Raji (cell line): ENCODE results near the gene TMEM132D.

Experiments used
- POLR2A ChIP-seq: IDR thresholded peaks from 2 replicates; pipeline ENCODE4 v1.6.1; 2011; ENCODE audit warnings: low read depth, low read length, control low read depth; ENCODE audit not compliant: insufficient read depth

The TMEM132D gene

DNA sequence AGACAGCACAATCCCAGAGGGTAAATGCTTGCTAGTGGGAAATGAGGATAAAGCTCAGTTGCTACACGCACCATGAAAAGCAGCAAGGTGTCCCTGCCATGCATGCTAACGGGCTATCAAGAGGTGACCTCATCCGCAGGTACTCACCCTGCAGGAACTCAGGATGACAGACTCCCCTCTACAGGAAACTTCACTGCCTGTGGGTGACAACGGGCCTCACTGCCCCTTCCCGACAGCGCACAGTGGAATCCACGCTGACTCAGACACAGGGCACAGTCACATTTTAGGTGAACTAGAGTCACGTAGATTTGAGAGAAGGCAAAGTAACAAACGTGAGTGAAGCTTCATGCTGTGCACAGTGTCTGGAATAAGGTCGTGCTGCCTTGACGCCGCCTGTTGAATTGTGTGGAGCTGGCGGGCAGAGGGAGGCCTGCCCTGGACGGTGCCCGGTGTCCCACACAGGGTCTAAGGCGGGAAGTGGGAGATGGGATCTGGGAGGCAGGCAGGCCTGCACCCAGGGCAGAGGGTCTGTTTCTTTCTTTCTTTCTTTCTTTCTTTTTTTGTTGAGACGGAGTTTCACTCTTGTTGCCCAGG lies 331.8 kb downstream of the TMEM132D start:
- TF ChIP-seq POLR2A, result no peak

DNA sequence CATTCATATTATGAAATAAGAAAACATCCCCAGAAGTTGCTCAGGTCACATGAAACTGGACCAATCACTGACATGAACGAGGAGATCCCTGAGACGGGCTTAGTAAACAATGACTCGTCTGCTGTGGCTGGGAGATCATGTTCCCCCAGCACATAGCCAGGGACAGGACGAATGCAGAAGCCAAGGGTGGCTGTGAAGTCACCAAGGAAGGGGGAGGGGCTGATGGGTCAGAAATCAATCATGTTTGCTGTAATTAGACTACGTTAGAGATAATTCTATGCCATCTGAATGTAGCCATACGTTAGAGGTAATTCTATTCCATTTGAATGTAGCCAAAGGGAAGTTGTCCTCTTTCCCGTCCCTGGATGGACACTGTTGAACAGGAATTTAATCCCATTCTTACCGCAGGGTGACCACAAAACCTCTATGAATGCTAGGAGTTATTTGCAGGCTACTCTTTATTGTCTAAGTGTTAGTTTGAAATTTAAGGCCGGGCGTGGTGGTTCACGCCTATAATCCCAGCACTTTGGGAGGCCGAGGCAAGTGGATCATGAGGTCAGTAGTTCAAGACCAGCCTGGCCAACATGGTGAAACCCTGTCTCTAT lies 332.9 kb downstream of the TMEM132D start:
- TF ChIP-seq POLR2A, result no peak

DNA sequence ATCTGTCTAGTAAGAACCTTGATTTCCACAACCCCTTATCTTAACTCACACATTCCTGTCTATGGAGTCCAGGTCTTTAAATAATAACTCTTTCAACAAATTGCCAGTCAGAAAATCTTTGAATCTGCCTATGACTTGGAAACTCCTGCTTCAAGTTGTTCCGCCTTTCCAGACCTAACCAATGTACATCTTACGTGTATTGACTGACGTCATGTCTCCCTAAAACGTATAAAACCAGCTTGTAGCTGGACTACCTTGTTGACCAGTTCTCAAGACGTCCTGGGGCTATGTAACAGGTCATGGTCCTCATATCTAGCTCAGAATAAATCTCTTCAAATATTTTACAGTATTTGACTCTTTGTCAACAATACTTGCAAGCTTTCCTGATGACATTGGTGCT lies 337.0 kb downstream of the TMEM132D start:
- TF ChIP-seq POLR2A, result no peak

DNA sequence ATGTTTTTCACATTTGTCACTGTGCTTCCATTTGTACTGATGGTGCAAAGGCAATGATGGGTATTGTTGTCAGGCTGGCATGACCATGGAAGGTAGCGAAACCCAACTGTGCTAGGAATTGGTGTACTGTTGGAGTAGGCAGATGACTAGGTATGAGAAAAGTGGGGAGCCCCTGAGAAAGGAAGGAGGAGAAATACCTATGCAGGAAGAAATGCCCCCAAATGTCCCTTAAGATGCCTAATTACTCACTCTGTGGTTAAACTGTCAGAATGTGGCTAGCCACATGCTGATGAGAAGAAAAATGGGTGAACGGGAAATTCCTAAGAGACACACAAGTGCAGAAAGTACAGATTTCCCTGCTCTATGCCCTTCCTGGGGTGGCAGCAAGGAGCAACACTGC lies 339.1 kb downstream of the TMEM132D start:
- TF ChIP-seq POLR2A, result no peak

DNA sequence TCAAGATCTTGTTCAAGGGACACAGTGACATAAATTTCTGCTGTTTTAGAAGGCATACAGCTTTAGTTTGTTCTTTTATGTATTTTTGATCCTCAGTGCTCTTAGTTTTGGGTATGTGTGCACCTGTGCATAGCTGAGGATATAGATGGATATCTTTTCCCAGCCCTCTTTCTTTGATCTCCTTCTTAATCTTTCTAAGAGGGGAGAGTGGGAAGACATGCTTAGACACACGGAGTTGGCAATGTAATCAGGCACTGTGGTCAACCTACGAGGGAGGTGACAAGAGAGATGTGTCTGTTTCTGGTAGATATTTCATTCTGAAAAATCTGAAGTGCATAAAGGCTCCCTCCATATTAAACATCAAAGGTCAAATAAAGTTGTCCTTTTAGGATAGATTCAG lies 340.6 kb downstream of the TMEM132D start:
- no peak for TF ChIP-seq POLR2A

DNA sequence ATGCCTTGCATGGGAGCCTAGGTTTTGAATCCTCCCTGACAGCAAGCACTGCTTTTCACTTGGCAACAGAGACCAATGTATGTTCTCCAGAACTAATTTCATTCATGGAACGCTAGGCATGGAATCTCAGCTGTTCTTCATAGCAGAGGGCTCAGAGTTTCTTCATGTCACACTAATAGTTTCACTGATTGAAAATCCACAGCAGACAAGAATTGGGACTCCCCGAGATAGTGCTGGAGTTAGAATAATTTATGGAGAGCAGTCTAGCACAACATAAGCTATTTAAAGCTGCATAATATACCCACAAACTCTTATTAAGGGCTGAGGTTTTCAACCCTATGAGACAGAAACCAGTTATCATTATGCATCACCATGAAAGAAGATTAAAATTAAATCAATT lies 342.5 kb downstream of the TMEM132D start:
- TF ChIP-seq POLR2A, result no peak

DNA sequence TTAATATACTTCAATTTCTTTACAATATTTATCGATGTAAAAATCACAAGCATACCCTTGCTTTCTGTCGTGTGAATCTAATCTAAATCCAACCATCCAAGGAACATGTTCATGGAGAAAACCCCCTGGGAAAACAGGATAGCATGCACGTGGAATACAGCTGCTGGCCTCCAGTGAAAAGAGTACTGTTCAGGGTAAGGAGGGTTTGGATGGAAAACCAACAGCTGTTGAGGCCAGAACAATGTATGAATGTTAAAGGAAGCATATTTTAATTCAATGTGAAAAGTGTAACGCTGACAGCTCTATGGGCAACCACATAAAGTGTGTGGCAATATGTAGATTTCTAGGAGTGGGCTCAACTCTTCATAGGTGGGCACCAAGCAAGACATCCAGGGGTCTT lies 344.0 kb downstream of the TMEM132D start:
- no peak for TF ChIP-seq POLR2A

DNA sequence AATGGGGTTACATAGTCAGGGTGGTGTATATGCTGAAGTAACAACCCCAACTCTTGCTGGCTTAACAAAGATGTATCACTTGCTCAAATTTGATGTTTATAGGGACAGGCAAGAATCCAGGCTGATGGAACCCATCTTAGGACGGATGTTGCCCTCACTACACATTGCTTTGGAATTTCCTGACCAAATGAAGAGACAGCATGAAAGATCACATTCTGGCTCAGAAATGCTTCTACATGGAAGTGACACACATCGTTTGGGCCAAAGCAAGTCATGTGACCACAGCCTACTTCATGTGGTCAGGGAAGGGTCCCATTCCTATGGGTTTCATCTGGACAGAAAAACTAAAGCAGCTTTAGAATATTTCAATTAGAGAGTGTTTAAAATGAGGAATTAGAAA lies 345.8 kb downstream of the TMEM132D start:
- TF ChIP-seq POLR2A, result no peak

DNA sequence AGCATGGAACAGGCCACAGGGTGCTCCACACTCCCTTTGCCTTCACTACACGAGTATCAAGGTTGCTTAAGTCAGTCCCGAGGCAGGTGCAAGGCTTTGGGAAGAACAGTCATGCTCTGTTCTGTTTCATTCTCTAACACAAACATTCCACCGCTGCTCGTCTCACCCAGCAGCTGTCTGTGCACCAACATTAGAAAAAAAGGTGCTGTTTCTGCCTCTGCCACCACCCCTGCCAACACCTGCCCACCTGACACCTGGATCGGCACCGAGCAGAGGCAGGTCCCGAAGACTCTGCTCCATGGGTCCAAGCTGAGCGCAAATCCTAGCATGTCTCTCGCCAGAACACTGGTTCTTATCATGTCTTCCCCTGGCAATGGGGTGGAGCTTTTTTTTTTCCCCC lies 347.7 kb downstream of the TMEM132D start:
- no peak for TF ChIP-seq POLR2A

DNA sequence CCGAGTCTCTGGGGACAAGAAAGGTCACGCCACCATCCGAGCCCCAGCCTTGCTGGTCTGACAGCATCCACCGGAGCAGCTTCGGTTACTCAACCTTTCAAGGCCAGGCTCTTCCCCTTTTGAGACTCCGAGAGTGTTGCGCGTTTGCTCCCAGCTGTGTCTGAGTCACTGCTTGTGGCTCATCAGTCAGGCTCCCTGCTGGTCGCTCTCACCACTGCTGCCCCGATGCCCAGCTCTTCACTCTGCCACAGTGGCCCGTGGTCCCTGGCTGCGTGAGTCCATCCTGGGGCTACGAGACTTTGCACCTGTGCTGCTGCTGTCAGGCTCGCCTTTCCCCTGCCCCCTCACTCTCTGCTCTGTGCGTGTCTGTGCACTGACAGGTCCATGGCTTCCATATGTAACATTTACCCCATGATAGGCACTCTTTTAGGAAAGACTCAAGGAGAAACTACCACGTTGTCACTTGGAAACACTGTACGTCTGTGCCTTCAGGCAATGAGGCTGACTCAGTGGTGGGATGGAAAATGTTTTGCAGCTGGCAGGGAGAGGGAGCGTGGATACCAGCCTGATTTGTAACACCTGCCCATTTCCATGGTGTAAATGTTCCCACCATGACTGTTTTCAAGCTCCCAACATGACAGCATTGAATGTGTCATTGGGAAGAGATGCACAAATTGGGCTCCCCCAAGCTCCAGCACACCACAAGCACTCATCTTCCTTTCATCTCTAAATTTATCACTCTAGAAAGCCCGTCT lies 350.7 kb downstream of the TMEM132D start:
- no peak for TF ChIP-seq POLR2A

DNA sequence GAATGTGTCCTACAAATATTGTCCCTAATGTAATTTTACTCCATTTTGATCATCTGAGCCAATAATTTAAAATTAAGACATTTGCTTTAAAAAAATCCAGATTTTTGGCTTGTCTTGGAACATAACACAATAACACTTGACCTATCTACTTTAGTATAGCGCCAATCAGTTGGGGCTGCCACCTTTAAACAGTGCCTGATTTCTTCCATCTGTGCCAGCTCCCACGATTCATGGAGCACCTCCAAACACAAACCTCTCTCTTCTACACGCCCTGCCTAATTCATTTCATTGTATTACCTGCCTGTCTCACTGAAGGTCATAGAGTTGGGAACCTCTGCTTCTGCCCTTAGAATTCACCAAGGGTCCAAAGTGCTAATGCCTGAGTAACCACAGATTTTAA lies 352.4 kb downstream of the TMEM132D start:
- TF ChIP-seq POLR2A, result no peak

DNA sequence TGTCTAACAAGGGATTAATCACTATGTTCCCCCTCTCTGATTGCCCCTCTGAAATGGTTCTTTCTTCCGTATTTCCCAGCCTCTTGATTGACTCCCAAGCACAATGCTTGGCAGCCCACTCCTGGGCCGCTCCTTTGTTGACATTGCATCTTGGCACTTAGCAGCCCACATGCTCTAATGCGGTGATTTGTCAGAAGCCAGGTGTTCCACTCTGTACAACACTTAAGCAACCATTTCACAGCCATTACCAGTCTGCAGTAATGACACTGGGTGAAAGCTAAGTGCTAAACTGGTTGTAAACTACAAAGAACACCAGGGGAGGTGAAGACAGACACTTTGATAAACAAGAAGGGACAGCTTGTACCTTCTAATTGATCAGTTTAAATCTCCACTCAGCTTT lies 353.5 kb downstream of the TMEM132D start:
- no peak for TF ChIP-seq POLR2A

DNA sequence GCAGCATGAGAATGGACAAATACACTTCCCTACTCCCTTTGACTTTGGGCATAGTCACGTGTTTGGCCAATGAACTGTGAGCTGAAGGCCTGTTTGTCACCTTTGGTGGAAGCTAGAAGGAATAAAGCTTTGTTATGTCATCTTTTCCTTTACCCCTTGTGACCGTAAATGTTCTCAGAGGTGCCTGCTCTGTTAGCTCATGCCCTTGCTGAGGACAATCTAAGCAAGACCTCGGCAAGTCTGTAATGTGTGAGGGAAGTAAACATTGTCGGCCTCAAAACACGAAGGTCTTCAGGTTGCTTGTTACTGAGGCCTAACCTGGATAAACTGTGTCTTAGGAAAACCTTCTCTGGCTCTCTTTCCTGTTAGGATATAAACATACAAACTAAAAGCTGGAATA lies 354.2 kb downstream of the TMEM132D start:
- no peak for TF ChIP-seq POLR2A

DNA sequence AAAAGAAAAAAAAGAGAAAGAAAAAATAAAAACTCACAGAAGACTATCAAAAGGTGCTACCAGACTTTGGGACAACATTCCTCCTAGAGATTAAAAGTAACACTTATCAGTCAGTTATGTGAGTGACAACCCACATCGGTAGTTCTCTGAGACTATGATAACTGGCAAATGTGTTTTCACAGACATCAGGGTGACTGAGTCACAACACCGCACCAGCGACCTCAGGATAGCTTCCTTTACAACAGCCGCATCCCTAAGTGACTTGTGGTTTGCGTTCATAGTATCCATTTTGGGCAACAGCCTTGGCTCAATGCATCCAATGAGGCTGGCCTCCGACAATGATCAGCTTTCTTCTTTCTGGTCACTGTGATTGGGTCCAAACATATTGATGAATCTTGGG lies 359.1 kb downstream of the TMEM132D start:
- no peak for TF ChIP-seq POLR2A

DNA sequence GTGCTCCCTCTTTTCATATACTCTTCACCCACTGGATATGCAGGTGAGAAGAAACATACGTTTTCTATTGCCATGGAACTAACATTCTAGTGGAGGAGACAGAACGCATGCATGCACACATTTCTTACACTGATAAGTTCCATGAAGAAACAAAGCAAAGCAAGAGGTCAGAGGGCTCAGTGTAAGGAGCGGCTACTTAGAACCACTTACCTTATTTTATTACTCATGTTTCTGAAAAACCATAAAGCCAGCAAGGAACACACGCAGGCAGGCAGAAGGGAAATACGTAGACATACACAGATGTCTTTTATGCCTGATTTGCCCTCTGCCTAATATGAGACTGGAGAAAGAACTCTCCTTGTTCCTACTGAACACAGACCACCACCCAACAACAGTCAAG lies 362.9 kb downstream of the TMEM132D start:
- no peak for TF ChIP-seq POLR2A

DNA sequence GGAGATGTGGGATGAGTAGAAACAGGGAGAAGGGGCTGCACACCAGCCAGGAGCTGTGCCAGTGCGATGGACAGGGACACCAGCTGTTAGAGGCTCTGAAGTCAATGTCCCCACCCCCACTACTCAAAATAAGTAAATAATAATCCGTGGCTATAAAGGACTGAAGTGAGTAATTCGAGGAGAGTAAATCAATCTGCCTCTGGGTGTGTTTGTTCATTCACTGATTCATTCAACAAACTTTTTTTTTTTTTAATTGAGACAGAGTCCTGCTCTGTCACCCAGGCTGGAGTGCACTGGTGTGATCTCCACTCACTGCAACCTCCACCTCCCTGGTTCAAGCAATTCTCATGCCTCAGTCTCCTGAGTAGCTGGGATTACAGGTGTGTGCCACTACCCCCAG lies 363.6 kb downstream of the TMEM132D start:
- TF ChIP-seq POLR2A, result no peak
